LNCaP clone FGC (cell line): ENCODE data around the gene RASSF6.

Experiments used
- DNase-seq: peaks from one replicate; pipeline ENCODE4 v3.0.0-alpha.2; 2011; ENCODE audit warnings: low read depth
- H3K4me3 ChIP-seq: 2 replicates; pipeline ENCODE4 v1.5.1; 2011; ENCODE audit warnings: mild to moderate bottlenecking, low read depth, low read length, control low read depth
- CTCF ChIP-seq: IDR thresholded peaks from 2 replicates; pipeline ENCODE4 v1.5.1; 2012; ENCODE audit warnings: mild to moderate bottlenecking; ENCODE audit not compliant: control insufficient read depth, insufficient read depth; ENCODE audit errors: extremely low read depth

Gene RASSF6

GRCh38 chr4:73528171-73528570, 92.1 kb downstream of the RASSF6 start:
- no peak for TF ChIP-seq CTCF
- no peak overlapping the region for H3K4me3 ChIP-seq
- DNase-seq, result no peak

DNA sequence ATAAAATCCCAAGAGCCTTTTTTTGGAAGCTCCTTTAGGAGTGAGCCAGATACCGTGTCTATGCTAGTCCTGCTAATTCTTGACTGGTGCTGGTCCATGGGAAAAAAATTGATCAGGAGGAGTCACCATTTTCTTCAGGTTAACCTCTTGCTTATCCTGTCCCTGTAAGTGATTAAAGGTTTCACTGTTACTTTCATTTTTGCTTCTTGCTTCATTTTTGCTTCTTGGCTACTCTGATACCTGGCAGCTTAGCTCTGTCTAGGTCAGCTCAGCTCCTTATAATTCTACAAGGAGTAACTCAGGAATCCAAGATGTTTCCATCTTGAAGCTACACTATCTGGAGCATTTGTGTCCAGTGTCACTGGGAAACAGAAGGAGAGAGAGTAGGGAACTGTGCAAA, 93.0 kb downstream of the RASSF6 start:
- DNase-seq, result no peak
- no peak for TF ChIP-seq CTCF
- H3K4me3 ChIP-seq, result no peak overlapping the region

- no peak overlapping the region for H3K4me3 ChIP-seq
- TF ChIP-seq CTCF, result no peak
- DNase-seq, result no peak
Observed at GRCh38 chr4:73525611-73526010, 94.6 kb downstream of the RASSF6 start.

GRCh38 chr4:73523126-73523525, 97.1 kb downstream of the RASSF6 start:
- DNase-seq, result no peak
- no peak overlapping the region for H3K4me3 ChIP-seq
- no peak for TF ChIP-seq CTCF
